Tibial nerve (tissue), 4 donors: ENCODE results near the gene PNPLA4.

Source experiments
- CTCF ChIP-seq, 5 experiments: fragments of 200-600 bp in 3 of 5; fragments of 450-650 bp in 2 of 5; sonication (generic) in 3 of 5; IDR thresholded peaks; one replicate each; pipeline ENCODE4 v1.5.1; 2016 to 2019; ENCODE audit warnings: antibody characterized with exemption in 5 of 5, mild to moderate bottlenecking in 3 of 5, moderate library complexity in 2 of 5
- EP300 ChIP-seq, 2 donors: sonication (generic); formaldehyde crosslinking; IDR thresholded peaks; one replicate each; pipeline ENCODE4 v1.6.1; 2017; ENCODE audit warnings: antibody characterized with exemption in 2 of 2, mild to moderate bottlenecking in 1 of 2
- POLR2A ChIP-seq, 2 donors: fragments of 450-650 bp; IDR thresholded peaks; one replicate each; pipeline ENCODE4 v1.6.1; 2017; ENCODE audit warnings: antibody characterized with exemption in 2 of 2, mild to moderate bottlenecking in 2 of 2, moderate library complexity in 2 of 2

GRCh38 chrX:7953446-7953845, 26.2 kb upstream of the PNPLA4 start:
- TF ChIP-seq CTCF (IDR thresholded peaks at IDR 0.05) (no peak), POLR2A (IDR thresholded peaks at IDR 0.05) (no peak), EP300 (IDR thresholded peaks at IDR 0.05) (no peak)
